DOHH2 (cell line): ENCODE results near the gene CLPTM1L.

Experiments
- EZH2phosphoT487 ChIP-seq: fragments of 200-600 bp; sonication (generic); IDR thresholded peaks from 2 replicates; pipeline ENCODE4 v1.6.1; 2017; ENCODE audit warnings: borderline replicate concordance, mild to moderate bottlenecking, antibody characterized with exemption, low read length, moderate library complexity, mixed read lengths
- TF ChIP-seq, protein P1 (sequence below): fragments of 200-600 bp; sonication (generic); IDR thresholded peaks from one replicate; pipeline ENCODE4 v1.5.1; 2014; ENCODE audit warnings: antibody characterized with exemption, mild to moderate bottlenecking, low read depth, low read length; ENCODE audit not compliant: poor library complexity, severe bottlenecking

GRCh38 chr5:1381370-1382247 lies 36.7 kb upstream of the CLPTM1L start:
- TF ChIP-seq, protein P1, sequence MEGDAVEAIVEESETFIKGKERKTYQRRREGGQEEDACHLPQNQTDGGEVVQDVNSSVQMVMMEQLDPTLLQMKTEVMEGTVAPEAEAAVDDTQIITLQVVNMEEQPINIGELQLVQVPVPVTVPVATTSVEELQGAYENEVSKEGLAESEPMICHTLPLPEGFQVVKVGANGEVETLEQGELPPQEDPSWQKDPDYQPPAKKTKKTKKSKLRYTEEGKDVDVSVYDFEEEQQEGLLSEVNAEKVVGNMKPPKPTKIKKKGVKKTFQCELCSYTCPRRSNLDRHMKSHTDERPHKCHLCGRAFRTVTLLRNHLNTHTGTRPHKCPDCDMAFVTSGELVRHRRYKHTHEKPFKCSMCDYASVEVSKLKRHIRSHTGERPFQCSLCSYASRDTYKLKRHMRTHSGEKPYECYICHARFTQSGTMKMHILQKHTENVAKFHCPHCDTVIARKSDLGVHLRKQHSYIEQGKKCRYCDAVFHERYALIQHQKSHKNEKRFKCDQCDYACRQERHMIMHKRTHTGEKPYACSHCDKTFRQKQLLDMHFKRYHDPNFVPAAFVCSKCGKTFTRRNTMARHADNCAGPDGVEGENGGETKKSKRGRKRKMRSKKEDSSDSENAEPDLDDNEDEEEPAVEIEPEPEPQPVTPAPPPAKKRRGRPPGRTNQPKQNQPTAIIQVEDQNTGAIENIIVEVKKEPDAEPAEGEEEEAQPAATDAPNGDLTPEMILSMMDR = no peak
- no peak for TF ChIP-seq EZH2phosphoT487
